22Rv1 (cell line): Measurements from ENCODE around the gene MEGF11.

Experiments used
- H3K27ac ChIP-seq: fragments of 450-650 bp; 2 replicates; pipeline ENCODE4 v1.5.1; 2017
- CTCF ChIP-seq: fragments of 450-650 bp; IDR thresholded peaks from 2 replicates; pipeline ENCODE4 v1.5.1; 2017; ENCODE audit warnings: mild to moderate bottlenecking
- ZFX ChIP-seq: fragments of 450-650 bp; IDR thresholded peaks from 2 replicates; pipeline ENCODE4 v1.6.1; 2017; ENCODE audit warnings: antibody characterized with exemption, borderline replicate concordance

Gene MEGF11

GRCh38 chr15:66190746-66191145, 62.8 kb downstream of the MEGF11 start:
- TF ChIP-seq ZFX (no peak), CTCF (no peak)
- no peak overlapping the region for H3K27ac ChIP-seq

DNA sequence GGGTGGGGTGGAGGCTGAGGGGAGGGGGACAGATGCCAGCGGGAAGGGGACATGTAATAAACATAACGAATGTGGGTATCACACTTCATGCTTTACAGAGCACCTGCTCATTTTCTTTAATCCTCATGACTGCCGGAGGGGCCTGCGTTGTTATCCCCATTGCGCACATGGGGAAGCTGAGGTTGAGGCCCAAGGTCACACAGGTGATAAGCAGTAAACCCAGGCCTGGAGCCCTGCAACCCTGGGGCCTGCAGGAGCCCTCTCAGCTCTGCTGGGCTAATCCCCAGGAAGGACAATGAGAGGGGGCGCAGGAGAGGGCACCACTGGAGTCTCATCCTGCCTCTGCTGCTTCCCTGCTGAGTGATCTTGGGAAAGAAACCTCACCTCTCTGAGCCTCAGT, 64.3 kb downstream of the MEGF11 start:
- TF ChIP-seq ZFX (no peak), CTCF (no peak)
- no peak overlapping the region for H3K27ac ChIP-seq

GRCh38 chr15:66188464-66188863, 65.1 kb downstream of the MEGF11 start:
- no peak overlapping the region for H3K27ac ChIP-seq
- TF ChIP-seq CTCF (no peak), ZFX (no peak)

- H3K27ac ChIP-seq, result no peak overlapping the region
- no peak for TF ChIP-seq ZFX
Observed at GRCh38 chr15:66187271-66187670, 66.3 kb downstream of the MEGF11 start.

DNA sequence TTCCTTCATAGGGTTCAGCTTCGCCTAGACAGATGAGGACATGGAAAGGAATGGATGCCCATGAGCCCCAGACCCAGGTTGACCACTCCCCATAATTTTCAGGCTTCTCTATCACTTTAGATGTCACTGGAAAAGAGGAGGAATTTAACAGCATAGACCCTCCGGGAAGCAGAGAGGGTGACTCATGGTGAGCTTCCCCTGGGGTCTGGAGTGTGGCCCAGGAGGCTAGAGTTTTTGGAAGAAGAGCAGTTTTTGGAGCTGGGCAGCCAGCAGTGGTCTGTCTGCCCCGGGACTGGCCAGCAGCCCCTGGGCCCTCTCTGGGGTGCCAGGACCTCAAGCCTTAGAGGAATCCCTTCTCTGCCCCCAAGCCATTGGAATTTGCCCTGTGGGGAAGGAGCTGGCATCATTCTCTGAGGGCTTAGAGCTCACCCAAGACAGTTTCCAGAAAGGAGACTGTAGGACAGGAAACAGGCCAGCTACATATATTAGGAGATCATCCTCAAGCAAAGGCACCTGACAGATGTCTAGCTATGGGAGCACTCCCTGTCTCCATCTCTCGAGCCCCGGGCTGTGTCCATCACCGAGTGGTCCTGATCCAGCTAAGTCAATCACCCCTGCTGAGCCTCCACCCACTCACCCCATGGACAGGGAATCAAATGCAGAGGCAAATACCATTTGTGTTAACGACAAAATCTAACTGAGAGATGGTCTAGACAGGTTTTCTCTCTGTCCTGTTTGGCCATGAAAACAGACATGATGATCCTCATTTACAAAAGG, 67.3 kb downstream of the MEGF11 start:
- H3K27ac ChIP-seq, result no peak overlapping the region
- TF ChIP-seq CTCF, result no peak
- TF ChIP-seq ZFX, result no peak

DNA sequence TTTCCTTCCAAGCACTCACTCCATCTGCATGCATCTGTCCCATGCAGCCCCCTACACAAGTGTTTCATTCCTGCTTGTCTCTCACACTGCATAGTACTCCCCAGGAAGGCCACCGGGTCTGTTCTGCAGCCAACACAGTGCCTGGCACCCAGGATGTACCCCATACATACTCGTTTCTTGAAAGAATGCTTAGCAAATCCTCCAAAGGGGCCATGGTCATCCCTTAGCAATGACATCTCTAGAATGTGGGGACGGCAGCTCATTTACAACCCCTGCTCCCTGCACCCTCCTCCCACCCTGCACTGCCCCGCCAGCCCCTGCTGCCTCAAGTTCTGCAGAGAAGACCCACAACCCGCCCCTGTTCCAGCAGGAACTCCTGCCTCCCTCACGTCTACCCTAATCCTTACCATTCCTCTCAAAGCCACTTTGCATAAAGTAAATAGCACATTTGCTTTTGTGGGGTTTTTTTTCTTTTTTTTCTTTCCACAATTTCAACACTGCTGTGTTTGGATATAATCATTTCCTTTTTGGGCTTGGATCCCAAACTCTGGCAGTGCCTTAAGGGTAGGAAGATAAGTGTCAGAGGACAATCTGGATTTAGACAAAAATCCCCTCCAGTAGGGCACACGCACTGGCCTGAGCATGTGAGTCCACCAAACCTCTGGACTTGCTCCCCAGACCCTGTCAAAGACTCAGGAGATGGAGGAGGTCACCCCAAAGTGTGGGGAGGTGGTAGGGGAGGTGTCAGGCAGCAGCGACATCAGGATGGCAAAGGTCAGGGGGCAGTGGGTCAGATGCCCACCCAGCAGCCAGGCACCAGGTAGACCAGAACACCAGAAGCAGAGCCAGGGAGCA, 68.4 kb downstream of the MEGF11 start:
- TF ChIP-seq ZFX (no peak), CTCF (no peak)
- no peak overlapping the region for H3K27ac ChIP-seq

DNA sequence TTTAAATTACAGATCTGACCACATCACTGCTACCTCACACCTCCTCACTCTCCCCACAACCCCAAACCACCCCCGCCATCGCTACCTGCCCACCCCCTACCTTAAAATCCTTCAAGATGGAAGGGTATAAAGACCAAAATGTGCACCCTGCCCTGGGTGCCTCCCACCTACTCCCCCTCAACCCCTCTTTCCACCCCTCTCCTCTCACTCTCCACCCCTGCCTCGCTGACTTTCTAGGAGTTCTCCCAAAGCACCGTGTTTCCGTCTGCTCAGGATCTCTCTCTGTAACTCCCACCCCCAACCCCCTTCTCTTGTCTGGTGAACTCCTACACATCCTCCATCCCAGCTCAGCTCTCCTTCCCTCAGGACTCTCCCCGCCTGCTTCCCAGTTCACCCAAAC, 69.1 kb downstream of the MEGF11 start:
- no peak overlapping the region for H3K27ac ChIP-seq
- TF ChIP-seq ZFX (no peak), CTCF (no peak)
